ENCODE measurements around the gene CAMTA1.

- TF ChIP-seq POLR2A (IDR thresholded peaks at IDR 0.05) (no peak), CTCF (IDR thresholded peaks at IDR 0.05) (no peak), POLR2AphosphoS5 (IDR thresholded peaks at IDR 0.05) (no peak), EP300 (IDR thresholded peaks at IDR 0.05) (no peak)
These were observed 650.2 kb downstream of the CAMTA1 start for GRCh38 chr1:7435276-7436055.
